Gastroesophageal sphincter (tissue), 3 donors: ENCODE results near the gene SRGN.
"Not testable (repeated sequence)": the region's sequence is repeated elsewhere in the genome, so short reads cannot be mapped to it uniquely, and the experiment has no call there.

Experiments
- POLR2A ChIP-seq, 2 donors: fragments of 450-650 bp; IDR thresholded peaks; one replicate each; pipeline ENCODE4 v1.6.1; 2017; ENCODE audit warnings: antibody characterized with exemption in 2 of 2, mild to moderate bottlenecking in 2 of 2, moderate library complexity in 1 of 2
- TF ChIP-seq, protein P1 (sequence below), 4 experiments: fragments of 200-600 bp in 2 of 4; fragments of 450-650 bp in 2 of 4; sonication (generic) in 1 of 4; IDR thresholded peaks; one replicate each; pipeline ENCODE4 v1.5.1; 2017 to 2019; ENCODE audit warnings: antibody characterized with exemption in 4 of 4, mild to moderate bottlenecking in 2 of 4, moderate library complexity in 2 of 4

DNA sequence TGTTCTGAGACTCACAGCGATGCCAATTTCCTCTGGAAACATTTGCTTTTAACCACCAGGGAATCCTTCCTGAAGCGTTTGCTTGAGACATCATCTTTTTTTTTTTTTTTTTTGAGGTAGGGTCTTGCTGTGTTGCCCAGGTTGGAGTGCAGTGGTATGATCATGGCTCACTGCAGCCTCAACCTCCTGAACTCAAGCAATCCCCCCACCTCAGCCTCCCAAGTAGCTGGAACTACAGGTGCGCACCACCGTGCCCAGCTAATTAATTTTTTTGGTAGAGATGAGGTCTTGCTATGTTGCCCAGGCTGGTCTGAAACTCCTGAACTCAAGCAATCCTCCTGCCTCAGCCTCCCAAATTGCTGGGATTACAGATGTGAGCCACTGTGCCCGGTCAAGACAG lies 47.0 kb upstream of the SRGN start:
- TF ChIP-seq, protein P1, sequence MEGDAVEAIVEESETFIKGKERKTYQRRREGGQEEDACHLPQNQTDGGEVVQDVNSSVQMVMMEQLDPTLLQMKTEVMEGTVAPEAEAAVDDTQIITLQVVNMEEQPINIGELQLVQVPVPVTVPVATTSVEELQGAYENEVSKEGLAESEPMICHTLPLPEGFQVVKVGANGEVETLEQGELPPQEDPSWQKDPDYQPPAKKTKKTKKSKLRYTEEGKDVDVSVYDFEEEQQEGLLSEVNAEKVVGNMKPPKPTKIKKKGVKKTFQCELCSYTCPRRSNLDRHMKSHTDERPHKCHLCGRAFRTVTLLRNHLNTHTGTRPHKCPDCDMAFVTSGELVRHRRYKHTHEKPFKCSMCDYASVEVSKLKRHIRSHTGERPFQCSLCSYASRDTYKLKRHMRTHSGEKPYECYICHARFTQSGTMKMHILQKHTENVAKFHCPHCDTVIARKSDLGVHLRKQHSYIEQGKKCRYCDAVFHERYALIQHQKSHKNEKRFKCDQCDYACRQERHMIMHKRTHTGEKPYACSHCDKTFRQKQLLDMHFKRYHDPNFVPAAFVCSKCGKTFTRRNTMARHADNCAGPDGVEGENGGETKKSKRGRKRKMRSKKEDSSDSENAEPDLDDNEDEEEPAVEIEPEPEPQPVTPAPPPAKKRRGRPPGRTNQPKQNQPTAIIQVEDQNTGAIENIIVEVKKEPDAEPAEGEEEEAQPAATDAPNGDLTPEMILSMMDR (IDR thresholded peaks at IDR 0.05), result not testable (repeated sequence)
- not testable (repeated sequence) for TF ChIP-seq POLR2A (IDR thresholded peaks at IDR 0.05)
